Measurements from ENCODE around the gene RCL1.
"Not testable (repeated sequence)": the region's sequence is repeated elsewhere in the genome, so short reads cannot be mapped to it uniquely, and the experiment has no call there.

Gene RCL1

GRCh38 chr9:4762886-4763541, 29.7 kb upstream of the RCL1 start:
- Mint-ChIP-seq H3K27me3 (no peaks in the 10 kb centered on the region), H3K27ac (ENCODE audit: low read depth) (no peak overlapping the region), H3K4me3 (no peak overlapping the region), H3K9me3 (no peaks in the 10 kb centered on the region), H3K36me3 (ENCODE audit: insufficient read depth) (peaks cover 1% of the 10 kb centered on the region), H3K4me1 (peaks cover 14% of the 10 kb centered on the region)
- ATAC-seq (replicated peaks; ENCODE audit: extremely low read depth, poor library complexity, severe bottlenecking) = no peak
- DNase-seq (ENCODE audit: low spot score in 2 of 2) = no peak

GRCh38 chr9:4764033-4764432, 28.7 kb upstream of the RCL1 start:
- H3K4me3 Mint-ChIP-seq = no peak overlapping the region
- peaks cover 1% of the 10 kb centered on the region for H3K36me3 Mint-ChIP-seq (ENCODE audit: insufficient read depth)

GRCh38 chr9:4768681-4769080, 24.1 kb upstream of the RCL1 start:
- Mint-ChIP-seq H3K4me3 (no peak overlapping the region), H3K27me3 (no peaks in the 10 kb centered on the region), H3K27ac (ENCODE audit: low read depth) (no peak overlapping the region)

More at GRCh38 chr9:4764033-4764432, 28.7 kb upstream of the RCL1 start:
- DNase-seq (ENCODE audit: low spot score in 2 of 2) (no peak), ATAC-seq (replicated peaks; ENCODE audit: extremely low read depth, poor library complexity, severe bottlenecking) (no peak)
- peaks cover 13% of the 10 kb centered on the region for H3K4me1 Mint-ChIP-seq
- H3K9me3 Mint-ChIP-seq = no peaks in the 10 kb centered on the region
- H3K27ac Mint-ChIP-seq (ENCODE audit: low read depth) = no peak overlapping the region
- H3K27me3 Mint-ChIP-seq = no peaks in the 10 kb centered on the region

GRCh38 chr9:4769321-4770080, 23.2 kb upstream of the RCL1 start:
- no peaks in the 10 kb centered on the region for H3K4me1 Mint-ChIP-seq
- H3K27ac Mint-ChIP-seq (ENCODE audit: low read depth) = no peak overlapping the region
- no peaks in the 10 kb centered on the region for H3K9me3 Mint-ChIP-seq
- ATAC-seq (replicated peaks; ENCODE audit: extremely low read depth, poor library complexity, severe bottlenecking) (no peak), DNase-seq (ENCODE audit: low spot score in 2 of 2) (no peak)
- H3K27me3 Mint-ChIP-seq = no peaks in the 10 kb centered on the region
- no peaks in the 10 kb centered on the region for H3K36me3 Mint-ChIP-seq (ENCODE audit: insufficient read depth)
- H3K4me3 Mint-ChIP-seq = no peak overlapping the region

More at GRCh38 chr9:4768681-4769080, 24.1 kb upstream of the RCL1 start:
- ATAC-seq (replicated peaks; ENCODE audit: extremely low read depth, poor library complexity, severe bottlenecking) (no peak), DNase-seq (ENCODE audit: low spot score in 2 of 2) (no peak)
- Mint-ChIP-seq H3K4me1 (no peaks in the 10 kb centered on the region), H3K36me3 (ENCODE audit: insufficient read depth) (no peaks in the 10 kb centered on the region), H3K9me3 (no peaks in the 10 kb centered on the region)

- DNase-seq (ENCODE audit: low spot score in 2 of 2) (no peak), ATAC-seq (replicated peaks; ENCODE audit: extremely low read depth, poor library complexity, severe bottlenecking) (no peak)
- Mint-ChIP-seq H3K4me3 (no peak overlapping the region), H3K27ac (ENCODE audit: low read depth) (no peak overlapping the region), H3K9me3 (no peaks in the 10 kb centered on the region), H3K36me3 (ENCODE audit: insufficient read depth) (no peaks in the 10 kb centered on the region), H3K4me1 (no peaks in the 10 kb centered on the region), H3K27me3 (no peaks in the 10 kb centered on the region)
Observed at GRCh38 chr9:4771788-4772187, 21.0 kb upstream of the RCL1 start.

- DNase-seq (ENCODE audit: low spot score in 2 of 2) = no peak
- Mint-ChIP-seq H3K9me3 (no peaks in the 10 kb centered on the region), H3K4me3 (no peak overlapping the region), H3K27ac (ENCODE audit: low read depth) (no peak overlapping the region), H3K36me3 (ENCODE audit: insufficient read depth) (no peaks in the 10 kb centered on the region), H3K27me3 (no peaks in the 10 kb centered on the region), H3K4me1 (no peaks in the 10 kb centered on the region)
- no peak for ATAC-seq (replicated peaks; ENCODE audit: extremely low read depth, poor library complexity, severe bottlenecking)
Observed at GRCh38 chr9:4774209-4774608, 18.5 kb upstream of the RCL1 start.

GRCh38 chr9:4774958-4775357, 17.8 kb upstream of the RCL1 start:
- not testable (repeated sequence) for H3K27ac Mint-ChIP-seq (ENCODE audit: low read depth); ATAC-seq (replicated peaks; ENCODE audit: extremely low read depth, poor library complexity, severe bottlenecking); H3K36me3 Mint-ChIP-seq (ENCODE audit: insufficient read depth); H3K27me3 Mint-ChIP-seq; H3K9me3 Mint-ChIP-seq; DNase-seq (ENCODE audit: low spot score in 2 of 2); H3K4me3 Mint-ChIP-seq; H3K4me1 Mint-ChIP-seq

GRCh38 chr9:4780651-4781050, 12.1 kb upstream of the RCL1 start:
- ATAC-seq (replicated peaks; ENCODE audit: extremely low read depth, poor library complexity, severe bottlenecking) (no peak), DNase-seq (ENCODE audit: low spot score in 2 of 2) (no peak)
- no peaks in the 10 kb centered on the region for H3K36me3 Mint-ChIP-seq (ENCODE audit: insufficient read depth)
- H3K27me3 Mint-ChIP-seq = peaks cover 53% of the 10 kb centered on the region
- H3K4me3 Mint-ChIP-seq = no peak overlapping the region
- no peaks in the 10 kb centered on the region for H3K9me3 Mint-ChIP-seq
- no peaks in the 10 kb centered on the region for H3K4me1 Mint-ChIP-seq
- no peak overlapping the region for H3K27ac Mint-ChIP-seq (ENCODE audit: low read depth)

- ATAC-seq (replicated peaks; ENCODE audit: extremely low read depth, poor library complexity, severe bottlenecking) (no peak), DNase-seq (ENCODE audit: low spot score in 2 of 2) (no peak)
- no peaks in the 10 kb centered on the region for H3K9me3 Mint-ChIP-seq
- no peak overlapping the region for H3K4me3 Mint-ChIP-seq
- no peaks in the 10 kb centered on the region for H3K4me1 Mint-ChIP-seq
- H3K27ac Mint-ChIP-seq (ENCODE audit: low read depth) = no peak overlapping the region
- no peaks in the 10 kb centered on the region for H3K36me3 Mint-ChIP-seq (ENCODE audit: insufficient read depth)
- peaks cover 55% of the 10 kb centered on the region for H3K27me3 Mint-ChIP-seq
Observed at GRCh38 chr9:4781408-4781807, 11.3 kb upstream of the RCL1 start.

GRCh38 chr9:4783191-4783590, 9.6 kb upstream of the RCL1 start:
- H3K36me3 Mint-ChIP-seq (ENCODE audit: insufficient read depth); DNase-seq (ENCODE audit: low spot score in 2 of 2); H3K4me3 Mint-ChIP-seq; ATAC-seq (replicated peaks; ENCODE audit: extremely low read depth, poor library complexity, severe bottlenecking); H3K4me1 Mint-ChIP-seq; H3K9me3 Mint-ChIP-seq; H3K27ac Mint-ChIP-seq (ENCODE audit: low read depth): not testable (repeated sequence)
- peaks cover 72% of the 10 kb centered on the region for H3K27me3 Mint-ChIP-seq

GRCh38 chr9:4784403-4784802, 8.3 kb upstream of the RCL1 start:
- DNase-seq (ENCODE audit: low spot score in 2 of 2) (no peak), ATAC-seq (replicated peaks; ENCODE audit: extremely low read depth, poor library complexity, severe bottlenecking) (no peak)
- peaks cover 72% of the 10 kb centered on the region for H3K27me3 Mint-ChIP-seq
- no peak overlapping the region for H3K4me3 Mint-ChIP-seq
- no peaks in the 10 kb centered on the region for H3K4me1 Mint-ChIP-seq
- H3K27ac Mint-ChIP-seq (ENCODE audit: low read depth) = no peak overlapping the region
- H3K36me3 Mint-ChIP-seq (ENCODE audit: insufficient read depth) = no peaks in the 10 kb centered on the region
- no peaks in the 10 kb centered on the region for H3K9me3 Mint-ChIP-seq

GRCh38 chr9:4786599-4786998, 6.1 kb upstream of the RCL1 start:
- no peak overlapping the region for H3K27ac Mint-ChIP-seq (ENCODE audit: low read depth)
- no peak overlapping the region for H3K4me3 Mint-ChIP-seq
- peaks cover 52% of the 10 kb centered on the region for H3K27me3 Mint-ChIP-seq
- no peaks in the 10 kb centered on the region for H3K36me3 Mint-ChIP-seq (ENCODE audit: insufficient read depth)
- no peak for DNase-seq (ENCODE audit: low spot score in 2 of 2)
- no peaks in the 10 kb centered on the region for H3K9me3 Mint-ChIP-seq
- H3K4me1 Mint-ChIP-seq = no peaks in the 10 kb centered on the region
- no peak for ATAC-seq (replicated peaks; ENCODE audit: extremely low read depth, poor library complexity, severe bottlenecking)

GRCh38 chr9:4787876-4788275, 4.9 kb upstream of the RCL1 start:
- DNase-seq (ENCODE audit: low spot score in 2 of 2) = no peak
- Mint-ChIP-seq H3K36me3 (ENCODE audit: insufficient read depth) (peaks cover 8% of the 10 kb centered on the region), H3K9me3 (no peaks in the 10 kb centered on the region), H3K27ac (ENCODE audit: low read depth) (no peak overlapping the region), H3K4me1 (peaks cover 7% of the 10 kb centered on the region), H3K4me3 (no peak overlapping the region), H3K27me3 (peaks cover 47% of the 10 kb centered on the region)
- ATAC-seq (replicated peaks; ENCODE audit: extremely low read depth, poor library complexity, severe bottlenecking) = no peak

All from central memory CD8-positive, alpha-beta T cell (primary cell).